ENCODE results near the gene ARVCF. TPM values are rescaled to one million over a fixed set of nuclear protein-coding genes. Genes with fewer than 3 reads are reported as not detected.

Gene ARVCF
- total RNA-seq, 2 donors from 2014 or later, result 12.5 to 13.4 TPM

DNA sequence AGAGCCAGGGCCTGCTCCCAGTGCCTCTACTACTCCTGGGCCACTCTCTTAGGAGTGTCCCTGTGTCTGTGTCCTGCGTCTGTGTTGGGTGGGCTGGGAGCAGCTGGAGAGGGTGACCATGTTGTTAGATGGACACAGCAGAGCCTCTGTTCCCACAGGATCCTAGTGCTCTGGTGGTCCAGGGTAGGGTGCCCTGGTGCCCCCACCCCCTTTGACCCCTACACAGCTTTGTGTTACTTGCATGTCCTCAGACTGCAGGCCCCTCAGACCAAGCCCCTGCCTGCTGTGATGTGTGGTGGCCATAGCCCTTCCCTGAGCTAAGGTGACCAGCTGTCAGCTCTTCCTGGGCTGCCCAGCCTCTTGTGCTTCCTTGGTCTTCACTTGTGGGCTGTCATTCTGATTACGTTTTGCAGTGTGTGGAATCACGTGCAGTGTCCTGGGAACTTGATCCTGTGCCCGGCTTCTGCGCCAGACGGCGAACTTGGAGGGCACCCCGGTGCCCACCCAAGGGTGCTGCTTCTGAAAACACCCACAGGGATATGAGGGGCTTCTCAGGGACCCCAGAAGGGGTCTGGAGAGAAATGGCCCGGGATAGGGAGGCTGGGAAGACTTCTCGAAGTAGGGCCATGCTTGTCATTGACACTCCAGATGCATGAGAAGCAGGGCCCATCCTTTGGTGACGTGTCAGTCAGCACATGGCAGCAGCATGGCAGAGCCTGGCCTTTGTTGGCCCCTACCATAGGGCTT lies 5.8 kb upstream of the ARVCF start:
- ATAC-seq, result no peak
- no peak for DNase-seq
- intact Hi-C loops (cut with DNase I), result no loop called here

GRCh38 chr22:20021196-20022181 lies 4.9 kb upstream of the ARVCF start:
- peak; percentile 57 to 60 for ATAC-seq
- intact Hi-C loops (cut with DNase I), result no loop called here
- DNase-seq, result peak; percentile 83

DNA sequence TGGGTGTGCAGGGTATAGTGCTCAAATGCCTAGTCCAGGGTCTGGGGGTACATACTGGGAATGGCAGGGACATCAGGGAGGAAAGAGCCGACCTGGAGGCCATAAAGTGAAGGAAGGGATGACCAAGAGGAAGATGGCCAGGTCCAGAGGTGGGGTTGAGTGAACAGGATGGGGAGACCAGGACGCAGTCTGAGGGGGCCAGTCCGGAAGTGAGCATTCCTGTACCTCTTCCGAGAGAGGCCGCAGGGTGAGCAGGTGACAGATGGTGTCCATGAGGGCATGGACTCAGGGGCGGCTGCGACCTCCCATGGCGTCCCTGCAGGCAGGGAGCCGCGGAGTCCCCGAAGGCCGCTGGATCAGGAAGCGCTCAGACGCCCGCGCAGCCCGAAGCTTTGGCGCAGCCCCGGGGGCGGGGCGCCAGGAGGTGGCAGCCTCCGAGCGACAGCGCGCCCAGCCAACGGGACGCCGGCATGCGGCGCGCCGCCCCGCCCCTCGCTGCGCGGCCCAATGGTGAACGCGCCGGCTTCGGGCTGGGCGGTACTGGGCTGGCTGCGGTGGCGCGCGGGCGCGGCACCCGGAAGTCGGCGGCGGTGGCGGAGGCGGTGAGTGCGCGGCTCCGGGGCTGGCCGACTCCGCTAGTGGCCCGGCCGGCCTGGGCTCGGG lies 4.0 kb upstream of the ARVCF start, which contains the start of gene TANGO2:
Gene TANGO2, plus strand, starts transcription at position 578 of the 663 bp plus-strand sequence. CDS start 15,689 bp downstream, outside the sequence.
- DNase-seq (peak; percentile 94), ATAC-seq (peak; percentile 92 to 93)
- intact Hi-C loops (cut with DNase I), result no loop called here

DNA sequence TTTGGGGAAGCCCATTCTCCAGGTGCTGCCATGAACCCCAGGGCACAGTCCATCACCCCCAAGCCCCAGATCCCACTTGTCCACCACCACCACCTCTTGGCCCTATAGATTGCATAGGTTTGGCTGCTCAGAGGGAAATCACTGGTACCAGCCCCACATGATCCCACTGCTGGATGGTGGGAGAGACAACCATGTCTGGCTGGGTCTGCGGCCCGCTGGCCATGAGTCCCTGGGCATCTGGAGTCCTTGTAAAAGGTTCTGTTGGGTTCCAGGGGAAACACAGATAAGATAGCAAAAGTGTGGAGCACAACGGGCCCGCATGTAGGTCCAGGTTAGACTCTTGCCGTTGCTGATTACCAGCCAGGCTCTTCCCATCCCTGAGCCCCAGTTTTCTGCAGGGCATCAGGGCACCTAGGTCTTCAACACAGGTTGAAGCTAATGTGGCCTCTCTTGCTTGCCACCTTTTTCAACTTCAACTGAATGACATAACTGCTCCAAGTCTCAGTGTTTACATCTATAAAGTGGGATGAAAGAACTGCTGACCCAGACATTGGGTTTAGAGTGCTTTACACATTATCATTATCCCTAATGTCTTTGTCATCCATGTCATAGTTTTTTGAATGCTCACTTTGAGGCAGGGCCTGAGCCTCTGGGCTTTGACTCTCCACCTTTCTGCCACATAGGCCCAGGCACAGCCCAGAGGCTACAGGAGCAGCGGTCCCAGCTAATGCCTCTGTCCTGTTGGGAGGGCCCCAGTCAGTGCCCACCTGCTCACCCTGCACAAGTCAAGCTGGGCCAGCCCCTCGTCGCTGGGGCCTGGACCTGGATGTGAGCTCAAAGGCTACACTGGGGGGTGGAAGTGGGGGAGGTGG lies 3.3 kb upstream of the ARVCF start:
- no peak for ATAC-seq
- DNase-seq, result no peak
- intact Hi-C loops (cut with DNase I), result no loop called here

DNA sequence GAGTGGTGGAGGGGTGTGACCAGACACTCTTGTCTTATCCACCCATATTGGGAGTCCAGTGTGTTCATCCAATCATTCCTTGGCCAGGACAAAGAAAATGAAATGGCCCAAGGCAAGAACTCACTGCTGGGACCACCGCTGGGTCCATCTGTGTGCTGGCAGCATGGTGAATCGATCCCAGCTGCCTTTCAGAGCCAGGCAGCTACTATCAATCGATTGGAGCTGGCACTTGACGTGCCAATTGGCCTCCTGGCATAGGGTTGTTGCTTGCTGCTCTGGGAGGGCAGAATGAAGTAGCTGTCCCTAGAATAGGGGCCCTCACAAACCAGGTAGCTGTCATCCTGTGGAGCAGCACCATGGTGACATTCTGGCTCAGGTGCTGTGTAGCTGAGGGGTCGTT lies 1.4 kb upstream of the ARVCF start:
- no peak for ATAC-seq
- intact Hi-C loops (cut with DNase I), result no loop called here
- DNase-seq, result no peak

DNA sequence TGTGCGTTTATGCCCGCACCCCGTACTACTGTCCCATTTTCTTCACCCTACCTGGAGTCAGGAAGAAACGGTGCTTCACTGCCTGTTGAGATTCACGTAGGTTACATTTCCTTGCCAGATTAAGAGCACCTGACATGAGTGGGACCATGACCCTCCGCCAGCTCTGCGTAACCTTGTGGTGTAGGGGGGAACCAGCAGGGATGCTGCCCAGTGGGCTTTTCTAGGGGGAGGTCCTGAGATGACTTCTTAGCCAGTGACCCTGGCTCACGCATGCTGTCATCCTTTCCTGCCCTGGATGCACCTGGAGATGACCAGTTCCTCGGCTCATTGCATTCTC lies 967 bp upstream of the ARVCF start:
- DNase-seq (no peak), ATAC-seq (no peak)
- intact Hi-C loops (cut with DNase I), result no loop called here

GRCh38 chr22:20015971-20016733 lies 471 bp downstream of the ARVCF start:
- intact Hi-C loops (cut with DNase I), result no loop called here
- peak; percentile 0 to 6 for ATAC-seq
- DNase-seq, result peak; percentile 58

GRCh38 chr22:20015187-20015625 lies 1.4 kb downstream of the ARVCF start:
- ATAC-seq, result no peak
- intact Hi-C loops (cut with DNase I), result no loop called here

DNA sequence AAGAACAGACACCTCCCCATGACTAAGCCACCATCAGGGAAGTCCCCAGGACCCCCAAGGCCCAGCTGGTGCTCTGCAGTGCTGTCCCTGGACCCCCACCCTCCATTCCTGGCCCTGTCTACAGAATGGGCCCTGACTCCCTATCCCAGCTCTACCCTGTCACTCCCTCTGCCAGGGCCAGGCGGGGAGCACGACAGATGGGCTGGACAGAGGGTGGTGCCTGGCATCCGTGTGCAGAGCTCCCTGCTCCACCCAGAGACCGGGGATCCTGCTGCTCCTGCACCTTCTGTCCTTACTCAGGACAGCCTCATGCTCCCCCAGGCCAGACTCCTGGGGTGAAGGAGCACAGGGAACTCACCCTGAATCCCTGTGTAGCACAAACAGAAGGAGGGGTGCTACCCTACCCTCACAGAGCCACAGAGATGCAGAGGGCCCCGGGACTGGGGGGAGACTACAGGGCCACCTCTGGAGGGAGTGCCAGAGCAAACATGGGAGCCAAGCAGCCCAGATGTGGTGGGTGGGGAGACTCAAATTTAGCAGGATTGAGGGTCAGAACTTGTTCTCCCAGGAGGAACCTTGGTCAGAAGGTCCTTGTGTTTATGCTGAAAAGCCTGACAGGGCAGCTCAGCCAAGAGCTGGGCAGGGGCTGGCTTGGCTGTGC lies 2.0 kb downstream of the ARVCF start:
- no peak for ATAC-seq
- no peak for DNase-seq
- intact Hi-C loops (cut with DNase I), result no loop called here

More at GRCh38 chr22:20015187-20015625, 1.4 kb downstream of the ARVCF start:
- DNase-seq, result no peak

GRCh38 chr22:20013382-20013871 lies 3.2 kb downstream of the ARVCF start:
- peak; percentile 36 to 46 for ATAC-seq
- peak; percentile 81 for DNase-seq
- intact Hi-C loops (cut with DNase I), result loop anchor here (1.0 to 2.0 kb wide), 2 partner anchors 43 to 47 kb away; no protein-coding TSS in a partner anchor

- ATAC-seq, result no peak
- intact Hi-C loops (cut with DNase I), result loop anchor here (1.0 to 2.0 kb wide), 2 partner anchors 43 to 46 kb away; no protein-coding TSS in a partner anchor
- DNase-seq, result no peak
These were observed 3.8 kb downstream of the ARVCF start for GRCh38 chr22:20012741-20013331.

DNA sequence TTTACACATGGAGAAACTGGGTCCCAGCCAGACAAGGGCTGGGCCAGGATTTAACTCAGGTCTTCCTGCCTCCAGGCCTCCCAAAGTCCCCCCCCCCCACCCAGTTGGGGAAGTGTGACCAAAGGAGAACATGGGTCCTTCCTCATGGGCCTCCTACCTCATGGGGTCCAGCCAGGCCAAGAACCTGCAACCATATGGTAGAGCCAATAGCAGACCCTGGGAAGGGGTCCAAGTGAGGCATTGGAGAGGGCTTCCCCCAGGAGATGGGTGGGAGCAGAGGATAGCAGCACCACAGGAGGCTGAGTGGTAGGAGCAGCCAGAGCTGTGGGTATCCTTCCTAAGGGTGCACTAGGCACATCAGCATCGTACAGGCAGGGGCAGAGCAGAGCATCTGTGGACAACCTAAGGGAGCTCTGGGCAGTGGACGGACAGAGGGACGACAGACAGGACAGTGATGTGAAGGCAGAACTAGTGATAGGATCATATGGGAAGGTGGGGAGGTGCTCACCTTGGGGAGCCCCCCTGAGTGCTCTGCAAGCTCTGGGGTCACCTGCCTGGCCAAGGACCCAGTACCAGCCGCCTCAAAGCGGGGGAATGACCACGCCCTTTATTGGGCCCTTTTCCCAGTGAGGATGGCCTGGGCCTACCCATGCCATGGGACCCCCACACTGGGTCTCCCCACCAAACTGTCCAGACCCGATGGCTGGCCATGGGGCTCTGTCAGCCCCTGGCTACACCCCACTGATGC lies 4.5 kb downstream of the ARVCF start:
- no peak for DNase-seq
- intact Hi-C loops (cut with DNase I), result loop anchor here in 1 of 2 donors (2.0 kb wide), 1 partner anchor 45 kb away; no protein-coding TSS in a partner anchor
- no peak for ATAC-seq

- intact Hi-C loops (cut with DNase I), result no loop called here
- DNase-seq (no peak), ATAC-seq (no peak)
These were observed 5.3 kb downstream of the ARVCF start for GRCh38 chr22:20011123-20011992.

DNA sequence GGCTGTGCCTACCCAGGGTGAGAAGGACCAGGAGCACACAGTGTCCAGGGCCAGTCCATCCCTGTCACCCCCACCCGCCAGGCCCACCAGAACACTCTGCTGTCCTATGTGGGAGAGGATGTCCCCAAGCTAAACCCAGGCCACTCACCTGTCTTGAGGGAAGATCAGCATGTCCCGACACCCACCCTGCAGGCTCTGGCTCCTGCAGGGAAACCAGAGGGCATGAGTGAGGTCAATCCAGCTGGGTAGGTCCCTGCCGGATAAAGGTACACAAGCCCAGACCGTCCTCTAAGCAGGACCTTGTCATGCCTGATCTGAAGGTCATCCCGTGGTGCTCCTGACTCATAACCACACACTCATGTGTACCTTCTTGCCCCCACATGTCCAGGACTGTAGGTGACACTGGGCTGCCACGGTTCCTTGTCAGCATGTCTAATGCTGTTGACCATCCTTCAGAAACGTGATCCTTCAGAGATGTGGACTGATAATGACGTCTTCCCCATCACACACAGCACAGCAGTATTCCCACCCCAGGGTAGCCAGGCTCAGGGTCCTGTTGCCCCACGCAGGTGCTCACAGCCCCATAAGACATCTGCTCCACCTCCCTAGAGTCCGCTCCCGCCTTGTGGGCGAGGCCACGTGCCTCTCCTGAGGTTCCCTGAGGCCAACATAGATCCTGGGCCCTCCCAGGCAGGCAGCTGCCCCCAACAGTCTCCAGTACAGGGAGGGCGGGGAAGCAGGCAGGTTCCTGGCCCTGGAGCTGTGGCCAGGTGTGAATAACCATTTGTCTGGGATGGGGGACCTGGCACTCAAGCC lies 6.1 kb downstream of the ARVCF start:
- intact Hi-C loops (cut with DNase I), result no loop called here
- no peak for DNase-seq
- ATAC-seq, result no peak

All from left cardiac atrium (tissue), 4 donors.